SK-N-SH treated with all-trans-retinoic acid at 6 μM for 48 hours (cell line): Measurements from ENCODE around the gene HINT3.
"Not testable (repeated sequence)": the region's sequence is repeated elsewhere in the genome, so short reads cannot be mapped to it uniquely, and the experiment has no call there.

Source experiments
- ARNTL ChIP-seq: fragments of 450-650 bp; formaldehyde crosslinking; IDR thresholded peaks from 2 replicates; pipeline ENCODE4 v1.5.0; 2020; ENCODE audit warnings: low read depth, mild to moderate bottlenecking, moderate library complexity, borderline replicate concordance
- TCF4 ChIP-seq: fragments of 250-450 bp; sonication (Bioruptor Pico); IDR thresholded peaks from 2 replicates; pipeline ENCODE4 v1.8.0; 2021; ENCODE audit warnings: mild to moderate bottlenecking, moderate library complexity, borderline replicate concordance
- ZNF565 ChIP-seq: fragments of 450-650 bp; formaldehyde crosslinking; conservative IDR thresholded peaks from 2 replicates; pipeline ENCODE4 v1.5.0; 2020; ENCODE audit warnings: low read depth, mild to moderate bottlenecking, moderate library complexity
- ZNF70 ChIP-seq: fragments of 450-650 bp; formaldehyde crosslinking; IDR thresholded peaks from 2 replicates; pipeline ENCODE4 v1.5.0; 2020; ENCODE audit warnings: mild to moderate bottlenecking, moderate library complexity

- TF ChIP-seq ZNF565; TCF4; ARNTL (CRISPR knock-in tag); ZNF70 (CRISPR knock-in tag): not testable (repeated sequence)
Observed at GRCh38 chr6:125911051-125911451, 45.5 kb upstream of the HINT3 start.
